H1 (cell line): Measurements from ENCODE around the gene ATP6V1E1. TPM values are rescaled to one million over a fixed set of nuclear protein-coding genes. Genes with fewer than 3 reads are reported as not detected.

Experiments used
- CTCF ChIA-PET: fragments of 300-600 bp; sonication (Branson Sonifier 250); formaldehyde crosslinking; loops from one replicate; lab custom pipeline; 2021; ENCODE audit not compliant: partially characterized antibody; lab: Charles Lee
- POLR2A ChIA-PET: fragments of 300-600 bp; sonication (Branson Sonifier 250); formaldehyde crosslinking; loops from one replicate; lab custom pipeline; 2021; ENCODE audit warnings: inconsistent platforms; ENCODE audit not compliant: partially characterized antibody; lab: Charles Lee
- DNase-seq, 2 experiments: peaks; one replicate each; pipeline versions ENCODE4 v3.0.0 to v3.0.0-alpha.2; 2010 to 2022; ENCODE audit warnings: low spot score in 2 of 2, low read depth in 1 of 2, mixed read lengths in 1 of 2
- FAIRE-seq: peaks from 2 replicates; lab custom pipeline; 2011; peaks lifted over from hg19 to GRCh38; lab: Jason Lieb, UNC
- H2AFZ ChIP-seq: 2 replicates; pipeline ENCODE4 v1.8.1; 2012; ENCODE audit warnings: low read length, inconsistent platforms
- H2AK5ac ChIP-seq: 2 replicates; pipeline ENCODE4 v1.6.1; 2013; ENCODE audit warnings: low read depth, low read length
- H2BK120ac ChIP-seq: replicated peaks from 2 replicates; pipeline ENCODE3; 2013; ENCODE audit warnings: low read depth, low read length, inconsistent platforms
- H2BK12ac ChIP-seq: 2 replicates; pipeline ENCODE4 v1.6.1; 2013; ENCODE audit warnings: low read depth, low read length
- H2BK15ac ChIP-seq: 2 replicates; pipeline ENCODE4 v1.6.1; 2013; ENCODE audit warnings: low read length
- H2BK20ac ChIP-seq: 2 replicates; pipeline ENCODE4 v1.6.1; 2013; ENCODE audit warnings: low read length
- H2BK5ac ChIP-seq: 2 replicates; pipeline ENCODE4 v1.6.1; 2013; ENCODE audit warnings: low read depth, low read length
- H3K14ac ChIP-seq: 2 replicates; pipeline ENCODE4 v1.6.1; 2013; ENCODE audit warnings: inconsistent platforms; ENCODE audit not compliant: insufficient read length
- H3K18ac ChIP-seq: 2 replicates; pipeline ENCODE4 v1.6.1; 2013; ENCODE audit warnings: low read length; ENCODE audit errors: extremely low read depth
- H3K23ac ChIP-seq: 2 replicates; pipeline ENCODE4 v1.6.1; 2013; ENCODE audit warnings: inconsistent platforms; ENCODE audit not compliant: insufficient read length
- H3K23me2 ChIP-seq: 2 replicates; pipeline ENCODE4 v1.6.1; 2013; ENCODE audit warnings: low read depth, low read length
- H3K27ac ChIP-seq: 2 replicates; pipeline ENCODE4 v1.6.1; 2011; ENCODE audit warnings: low read depth, low read length, inconsistent platforms
- H3K27me3 ChIP-seq, 4 experiments: replicated peaks in 1 of 4; 1 replicate in 1 of 4; 2 replicates in 3 of 4; pipeline versions ENCODE4 v1.6.1 to v1.8.1; 2011 to 2013; ENCODE audit warnings: low read length in 3 of 4, mild to moderate bottlenecking in 3 of 4, inconsistent platforms in 2 of 4, mixed read lengths in 2 of 4, moderate library complexity in 1 of 4; ENCODE audit not compliant: control insufficient read depth in 3 of 4, insufficient read depth in 3 of 4; ENCODE audit errors: extremely low read depth in 1 of 4
- H3K36me3 ChIP-seq, 4 experiments: 2 replicates each; pipeline versions ENCODE4 v1.6.1 to v1.8.1; 2011 to 2013; ENCODE audit warnings: mild to moderate bottlenecking in 4 of 4, low read length in 3 of 4, moderate library complexity in 2 of 4, control low read depth in 1 of 4, inconsistent platforms in 1 of 4; ENCODE audit not compliant: insufficient read depth in 4 of 4, control insufficient read depth in 2 of 4
- H3K4ac ChIP-seq: replicated peaks from 2 replicates; pipeline ENCODE3; 2013; ENCODE audit warnings: low read length, low read depth, mixed read lengths, inconsistent platforms; ENCODE audit not compliant: insufficient read length
- H3K4me1 ChIP-seq, 4 experiments: replicated peaks in 1 of 4; 1 replicate in 1 of 4; 2 replicates in 3 of 4; pipeline versions ENCODE4 v1.6.1 to v1.8.1; 2011 to 2013; ENCODE audit warnings: low read length in 3 of 4, inconsistent platforms in 2 of 4, mixed read lengths in 1 of 4; ENCODE audit not compliant: insufficient read depth in 4 of 4, control insufficient read depth in 3 of 4
- H3K4me2 ChIP-seq, 2 experiments: 2 replicates each; pipeline versions ENCODE4 v1.6.1 to v1.8.1; 2011 to 2013; ENCODE audit warnings: low read depth in 2 of 2, low read length in 2 of 2, control low read depth in 1 of 2, inconsistent platforms in 1 of 2, mild to moderate bottlenecking in 1 of 2; ENCODE audit not compliant: insufficient read depth in 1 of 2
- H3K4me3 ChIP-seq, 4 experiments: fragments of 200-600, 300-600 bp in 1 of 4; sonication (generic), shearing (Covaris generic), sonication (Bioruptor Twin) in 1 of 4; 2 replicates each; pipeline versions ENCODE4 v1.5.1 to v1.8.1; 2011 to 2016; ENCODE audit warnings: low read length in 4 of 4, low read depth in 3 of 4, control low read depth in 2 of 4, inconsistent platforms in 2 of 4, mild to moderate bottlenecking in 2 of 4, mixed read lengths in 1 of 4, moderate library complexity in 1 of 4; ENCODE audit not compliant: insufficient read depth in 2 of 4; ENCODE audit errors: extremely low read depth in 1 of 4
- H3K56ac ChIP-seq: replicated peaks from 2 replicates; pipeline ENCODE3; 2013; ENCODE audit warnings: low read depth, mild to moderate bottlenecking, mixed read lengths, low read length, inconsistent platforms; ENCODE audit not compliant: insufficient read length
- H3K79me1 ChIP-seq: 2 replicates; pipeline ENCODE4 v1.6.1; 2013; ENCODE audit warnings: low read depth, low read length, control low read depth
- H3K79me2 ChIP-seq, 2 experiments: 2 replicates each; pipeline versions ENCODE4 v1.6.1 to v1.8.1; 2012 to 2013; ENCODE audit warnings: low read length in 2 of 2, mild to moderate bottlenecking in 2 of 2, inconsistent platforms in 1 of 2; ENCODE audit not compliant: insufficient read depth in 2 of 2, control insufficient read depth in 1 of 2
- H3K9ac ChIP-seq, 4 experiments: replicated peaks in 1 of 4; 1 replicate in 1 of 4; 2 replicates in 3 of 4; pipeline versions ENCODE4 v1.6.1 to v1.8.1; 2011 to 2013; ENCODE audit warnings: low read depth in 3 of 4, low read length in 3 of 4, control low read depth in 2 of 4, mild to moderate bottlenecking in 2 of 4, moderate library complexity in 2 of 4, inconsistent platforms in 1 of 4; ENCODE audit errors: extremely low read depth in 1 of 4
- H3K9me3 ChIP-seq, 2 experiments: 2 replicates each; pipeline versions ENCODE4 v1.6.1 to v1.8.1; 2012 to 2013; ENCODE audit warnings: mild to moderate bottlenecking in 2 of 2, moderate library complexity in 2 of 2, control low read depth in 1 of 2, inconsistent platforms in 1 of 2, low read depth in 1 of 2, low read length in 1 of 2, mixed read lengths in 1 of 2; ENCODE audit not compliant: insufficient read depth in 2 of 2
- H4K20me1 ChIP-seq, 2 experiments: replicated peaks in 1 of 2; 2 replicates each; pipeline versions ENCODE3 to v1.8.1; 2011 to 2013; ENCODE audit warnings: inconsistent platforms in 2 of 2, low read length in 2 of 2, mild to moderate bottlenecking in 1 of 2; ENCODE audit not compliant: insufficient read depth in 2 of 2, control insufficient read depth in 1 of 2
- H4K5ac ChIP-seq: 2 replicates; pipeline ENCODE4 v1.6.1; 2013; ENCODE audit warnings: low read length, low read depth, mixed read lengths, inconsistent platforms; ENCODE audit not compliant: insufficient read length
- H4K8ac ChIP-seq: 2 replicates; pipeline ENCODE4 v1.8.0; 2013; ENCODE audit warnings: mild to moderate bottlenecking, moderate library complexity, low read length, inconsistent platforms; ENCODE audit not compliant: insufficient read depth; ENCODE audit errors: extremely low read depth
- H4K91ac ChIP-seq: replicated peaks from 2 replicates; pipeline ENCODE3; 2013; ENCODE audit warnings: low read length, mixed read lengths, inconsistent platforms; ENCODE audit not compliant: insufficient read length
- FOSL1 ChIP-seq: IDR thresholded peaks from 2 replicates; pipeline ENCODE4 v1.6.1; 2011; ENCODE audit warnings: mild to moderate bottlenecking, low read depth, low read length, moderate library complexity; ENCODE audit not compliant: insufficient read depth
- WGBS, 2 experiments: shearing (Covaris generic) in 1 of 2; methylation state at CpG; one replicate each; pipeline versions ENCODE4 v1.1.6 to v1.1.7; 2013 to 2015; ENCODE audit warnings: low lambda C conversion rate in 2 of 2, mixed read lengths in 2 of 2, inconsistent platforms in 1 of 2, low coverage in 1 of 2, missing lambda C conversion rate in 1 of 2; ENCODE audit not compliant: insufficient replicate concordance in 2 of 2, insufficient coverage in 1 of 2, insufficient read length in 1 of 2; ENCODE audit errors: extremely low coverage in 1 of 2, missing lambda C conversion rate in 1 of 2; 5-methylcytosine and 5-hydroxymethylcytosine counted together
- polyA plus RNA-seq, 7 experiments: library from polyadenylated mRNA; depleted of rRNA in 3 of 7; stranded (reverse) in 5 of 7; unstranded in 2 of 7; fragments of >200 nt in 5 of 7; fragments of 200-250 nt in 2 of 7; gene quantifications; 1 replicate in 5 of 7; 2 replicates in 1 of 7; 4 replicates in 1 of 7; pipeline versions ENCODE4 v1.2.1 to v1.2.3, GENCODE V29; 2011 to 2013; ENCODE audit warnings: missing spikeins in 2 of 7, mixed read lengths in 2 of 7
- total RNA-seq: library from RNA; stranded (reverse); fragmentation: NEBNext Ultra II Directional; extraction: Animal tissue kit (Norgen Biotek cat#: 25700); gene quantifications from 2 replicates; pipeline ENCODE4 v1.2.1, GENCODE V29; 2021

The ATP6V1E1 gene
- total and polyA plus RNA-seq, 2 of the 8 experiments (the other 6 are each of a cell fraction or from before 2014, with no cell fraction given) = 80.4 to 88.1 TPM

DNA sequence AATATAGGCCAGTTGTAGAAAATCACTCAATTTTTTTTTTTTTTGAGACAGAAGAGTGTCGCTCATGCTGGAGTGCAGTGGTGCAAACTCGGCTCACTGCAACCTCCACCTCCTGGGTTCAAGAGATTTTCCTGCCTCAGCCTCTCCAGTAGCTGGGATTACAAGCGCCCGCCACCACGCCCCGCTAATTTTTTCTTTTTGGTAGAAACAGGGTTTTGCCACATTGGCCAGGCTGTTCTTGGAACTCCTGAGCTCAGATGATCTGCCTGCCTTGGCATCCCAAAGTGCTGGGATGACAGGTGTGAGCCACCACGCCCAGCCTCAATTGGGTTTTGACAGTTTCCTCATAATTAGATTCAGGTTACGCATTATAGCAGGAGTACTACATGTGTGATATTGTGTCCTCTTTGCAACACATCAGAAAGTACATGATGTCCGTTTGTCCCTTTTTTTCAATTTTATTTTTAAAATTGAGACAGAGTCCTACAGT is 2.6 kb upstream of the ATP6V1E1 start:
- TF ChIP-seq FOSL1 = no peak
- peaks cover 2% of the 10 kb centered on the region; the same call in 1 of the 2 replicates for H3K79me1 ChIP-seq
- no peak overlapping the region for H3K14ac ChIP-seq
- no peak overlapping the region for H3K27ac ChIP-seq
- H4K20me1 ChIP-seq = no peaks in the 10 kb centered on the region
- H4K8ac ChIP-seq = no peak overlapping the region
- no peaks in the 10 kb centered on the region for H3K36me3 ChIP-seq
- FAIRE-seq = no peak
- no peak overlapping the region for H3K9ac ChIP-seq
- no peak overlapping the region for H2BK12ac ChIP-seq
- H3K23ac ChIP-seq = no peak overlapping the region
- ChIA-PET POLR2A (no interaction called here), CTCF (no interaction called here)
- H3K23me2 ChIP-seq = peaks cover 4% of the 10 kb centered on the region; the same call in 1 of the 2 replicates
- no peak for DNase-seq
- H2BK20ac ChIP-seq = no peak overlapping the region
- no peak overlapping the region for H2AFZ ChIP-seq
- H2BK5ac ChIP-seq = no peak overlapping the region
- no peak overlapping the region for H4K91ac ChIP-seq
- 90% methylated on average over 9 of the region's 9 CpGs; no CpG with 5 or more reads in 1 of the 2 experiments for WGBS, 2 experiments
- no peak overlapping the region for H3K4me2 ChIP-seq
- H3K4ac ChIP-seq = no peak overlapping the region
- H3K56ac ChIP-seq = no peak overlapping the region
- no peaks in the 10 kb centered on the region for H3K27me3 ChIP-seq
- H2BK120ac ChIP-seq = no peak overlapping the region
- H4K5ac ChIP-seq = no peak overlapping the region
- no peak overlapping the region for H3K18ac ChIP-seq
- H3K4me1 ChIP-seq = no peaks in the 10 kb centered on the region
- H3K9me3 ChIP-seq = no peaks in the 10 kb centered on the region
- no peak overlapping the region for H3K4me3 ChIP-seq
- H2AK5ac ChIP-seq = no peak overlapping the region
- H2BK15ac ChIP-seq = no peak overlapping the region
- H3K79me2 ChIP-seq = peaks cover 3 to 20% of the 10 kb centered on the region in 2 experiments; a peak in 3 of 4 replicates
